Naive B cell (primary cell): ENCODE measurements around the gene RBM44. TPM values are rescaled to one million over a fixed set of nuclear protein-coding genes. Genes with fewer than 3 reads are reported as not detected.
"Not testable (repeated sequence)": the region's sequence is repeated elsewhere in the genome, so short reads cannot be mapped to it uniquely, and the experiment has no call there.

ENCODE experiments used
- ATAC-seq, 2 donors: fragments of 150-1000 bp; cut with Tn5 transposase; 2 replicates each; pipeline ENCODE4 v1.10.0; 2021; ENCODE audit warnings: low read depth in 2 of 2, mild to moderate bottlenecking in 2 of 2, moderate library complexity in 2 of 2
- DNase-seq: peaks from one replicate; pipeline ENCODE4 v3.0.0; 2022
- H3K27ac Mint-ChIP-seq, 6 donors: one replicate each; pipeline ENCODE4 v1.8.0; 2020 to 2022; ENCODE audit warnings: mild to moderate bottlenecking in 6 of 6, mixed read lengths in 6 of 6, moderate library complexity in 5 of 6, inconsistent platforms in 2 of 6
- H3K27me3 Mint-ChIP-seq, 3 donors: one replicate each; pipeline ENCODE4 v1.8.0; 2021 to 2022; ENCODE audit warnings: mixed read lengths in 3 of 3, mild to moderate bottlenecking in 1 of 3
- H3K36me3 Mint-ChIP-seq, 2 donors: one replicate each; pipeline ENCODE4 v1.8.0; 2020 to 2022; ENCODE audit warnings: mixed read lengths in 2 of 2, inconsistent platforms in 1 of 2, mild to moderate bottlenecking in 1 of 2
- H3K4me1 Mint-ChIP-seq, 3 donors: one replicate each; pipeline ENCODE4 v1.8.0; 2020 to 2022; ENCODE audit warnings: mixed read lengths in 3 of 3, inconsistent platforms in 1 of 3, mild to moderate bottlenecking in 1 of 3, moderate library complexity in 1 of 3
- H3K4me3 Mint-ChIP-seq, 8 donors: one replicate each; pipeline ENCODE4 v1.8.0; 2020 to 2022; ENCODE audit warnings: mild to moderate bottlenecking in 8 of 8, mixed read lengths in 8 of 8, moderate library complexity in 8 of 8, inconsistent platforms in 2 of 8
- H3K9me3 Mint-ChIP-seq, 7 donors: one replicate each; pipeline ENCODE4 v1.8.0; 2020 to 2022; ENCODE audit warnings: mixed read lengths in 7 of 7, mild to moderate bottlenecking in 5 of 7, inconsistent platforms in 2 of 7, moderate library complexity in 1 of 7
- polyA plus RNA-seq, 6 donors: library from polyadenylated mRNA; unstranded; fragments of 300-500 nt; fragmentation: Illumina TruSeq; gene quantifications; one replicate each; pipeline ENCODE4 v1.2.3, GENCODE V29; 2021; ENCODE audit warnings: low read depth in 6 of 6

The RBM44 gene
- polyA plus RNA-seq, 6 donors from 2014 or later, result 0.17 to 0.24 TPM; not detected in 4

DNA sequence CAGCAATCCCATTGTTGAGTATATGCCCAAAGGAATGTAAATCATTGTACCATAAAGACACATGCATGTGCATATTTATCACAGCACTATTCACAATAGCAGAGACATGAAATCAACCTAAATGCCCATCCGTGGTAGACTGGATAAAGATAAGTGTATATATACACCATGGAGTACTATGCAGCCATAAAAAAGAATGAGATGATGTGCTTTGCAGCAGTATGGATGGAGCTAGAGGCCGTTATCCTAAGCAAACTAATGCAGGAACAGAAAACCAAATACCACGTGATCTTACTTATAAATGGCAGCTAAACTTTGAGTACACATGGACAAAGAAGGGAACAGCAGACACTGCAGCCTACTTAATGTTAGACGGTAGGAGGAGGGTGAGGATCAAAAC is 42.5 kb downstream of the RBM44 start:
- no peak overlapping the region for H3K4me3 Mint-ChIP-seq
- H3K27me3 Mint-ChIP-seq, result no peaks in the 10 kb centered on the region
- H3K9me3 Mint-ChIP-seq, result peaks cover 0 to 16% (median 9%) of the 10 kb centered on the region in 7 donors
- H3K4me1 Mint-ChIP-seq, result no peaks in the 10 kb centered on the region
- H3K36me3 Mint-ChIP-seq, result no peaks in the 10 kb centered on the region
- no peak for DNase-seq
- no peak for ATAC-seq
- peak overlapping the region in 1 of 6 donors; percentile 23 for H3K27ac Mint-ChIP-seq

DNA sequence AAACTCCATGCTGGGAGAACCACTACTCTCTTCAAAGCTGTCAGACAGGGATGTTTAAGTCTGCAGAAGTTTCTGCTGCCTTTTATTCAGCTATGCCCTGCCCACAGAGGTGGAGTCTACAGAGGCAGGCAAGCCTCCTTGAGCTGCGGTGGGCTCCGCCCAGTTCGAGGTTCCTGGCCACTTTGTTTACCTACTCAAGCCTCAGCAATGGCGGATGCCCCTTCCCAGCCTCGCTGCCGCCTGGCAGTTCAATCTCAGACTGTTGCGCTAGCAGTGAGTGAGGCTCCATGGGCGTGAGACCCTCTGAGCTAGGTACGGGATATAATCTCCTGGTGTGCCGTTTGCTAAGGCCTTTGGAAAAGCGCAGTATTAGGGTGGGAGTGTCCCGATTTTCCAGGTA is 50.4 kb downstream of the RBM44 start:
- peaks cover 0 to 20% (median 8%) of the 10 kb centered on the region in 3 donors for H3K27me3 Mint-ChIP-seq
- DNase-seq, H3K27ac Mint-ChIP-seq, ATAC-seq, H3K4me1 Mint-ChIP-seq: not testable (repeated sequence)
- H3K9me3 Mint-ChIP-seq, result peaks cover 0 to 17% (median 6%) of the 10 kb centered on the region in 7 donors
- peaks cover 8 to 10% of the 10 kb centered on the region in 2 donors for H3K36me3 Mint-ChIP-seq
- H3K4me3 Mint-ChIP-seq, result peak overlapping the region in 1 of 8 donors; percentile 44

DNA sequence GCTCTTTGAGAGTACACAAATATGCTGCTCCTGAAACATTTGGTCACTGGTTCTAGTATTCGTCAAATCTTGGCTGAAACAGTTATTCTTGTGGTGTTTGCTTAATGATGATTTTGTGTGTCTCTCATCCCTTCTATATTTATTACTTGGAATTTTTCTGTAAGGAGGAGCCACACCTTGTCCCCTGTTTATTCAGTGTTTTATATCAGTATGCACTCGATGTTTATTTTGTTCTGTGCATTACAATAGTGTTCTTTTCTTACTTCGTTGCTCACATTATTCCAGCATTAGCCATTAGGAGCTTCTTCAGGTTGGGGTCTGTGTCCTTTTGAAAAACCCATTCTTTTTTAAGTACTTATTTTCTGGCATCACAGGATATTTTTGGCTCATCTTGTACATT is 55.7 kb downstream of the RBM44 start:
- peaks cover 0 to 4% of the 10 kb centered on the region in 2 donors for H3K36me3 Mint-ChIP-seq
- no peak overlapping the region for H3K4me3 Mint-ChIP-seq
- no peaks in the 10 kb centered on the region for H3K4me1 Mint-ChIP-seq
- no peak overlapping the region for H3K27ac Mint-ChIP-seq
- ATAC-seq (no peak), DNase-seq (no peak)
- H3K27me3 Mint-ChIP-seq, result peaks cover 20 to 34% (median 31%) of the 10 kb centered on the region in 3 donors
- H3K9me3 Mint-ChIP-seq, result peaks cover 0 to 2% (median 0%) of the 10 kb centered on the region in 7 donors

DNA sequence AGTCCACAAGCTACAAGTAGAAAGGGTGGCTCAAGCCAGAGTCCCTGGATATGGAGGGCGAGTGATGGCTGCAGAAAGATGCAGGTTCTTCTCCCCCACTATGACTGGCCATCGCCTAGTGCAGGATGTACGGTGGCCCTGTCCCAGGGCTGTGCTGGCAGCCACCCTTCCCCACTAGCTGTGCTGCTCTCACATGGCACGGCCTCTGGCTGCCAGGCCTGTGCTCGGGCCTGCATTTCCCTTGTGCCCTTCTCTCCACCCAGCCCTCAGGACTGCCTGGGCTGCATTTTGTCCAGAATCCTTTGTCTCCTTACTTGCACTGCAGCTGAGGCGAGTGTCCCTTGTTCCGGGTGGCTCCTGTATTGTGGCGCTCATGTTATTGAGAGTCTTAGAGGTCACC is 59.2 kb downstream of the RBM44 start:
- no peaks in the 10 kb centered on the region for H3K9me3 Mint-ChIP-seq
- peaks cover 39 to 50% (median 48%) of the 10 kb centered on the region in 3 donors for H3K27me3 Mint-ChIP-seq
- no peak overlapping the region for H3K4me3 Mint-ChIP-seq
- H3K4me1 Mint-ChIP-seq, result peaks cover 0 to 2% (median 0%) of the 10 kb centered on the region in 3 donors
- no peaks in the 10 kb centered on the region for H3K36me3 Mint-ChIP-seq
- DNase-seq (no peak), ATAC-seq (no peak)
- H3K27ac Mint-ChIP-seq, result no peak overlapping the region

DNA sequence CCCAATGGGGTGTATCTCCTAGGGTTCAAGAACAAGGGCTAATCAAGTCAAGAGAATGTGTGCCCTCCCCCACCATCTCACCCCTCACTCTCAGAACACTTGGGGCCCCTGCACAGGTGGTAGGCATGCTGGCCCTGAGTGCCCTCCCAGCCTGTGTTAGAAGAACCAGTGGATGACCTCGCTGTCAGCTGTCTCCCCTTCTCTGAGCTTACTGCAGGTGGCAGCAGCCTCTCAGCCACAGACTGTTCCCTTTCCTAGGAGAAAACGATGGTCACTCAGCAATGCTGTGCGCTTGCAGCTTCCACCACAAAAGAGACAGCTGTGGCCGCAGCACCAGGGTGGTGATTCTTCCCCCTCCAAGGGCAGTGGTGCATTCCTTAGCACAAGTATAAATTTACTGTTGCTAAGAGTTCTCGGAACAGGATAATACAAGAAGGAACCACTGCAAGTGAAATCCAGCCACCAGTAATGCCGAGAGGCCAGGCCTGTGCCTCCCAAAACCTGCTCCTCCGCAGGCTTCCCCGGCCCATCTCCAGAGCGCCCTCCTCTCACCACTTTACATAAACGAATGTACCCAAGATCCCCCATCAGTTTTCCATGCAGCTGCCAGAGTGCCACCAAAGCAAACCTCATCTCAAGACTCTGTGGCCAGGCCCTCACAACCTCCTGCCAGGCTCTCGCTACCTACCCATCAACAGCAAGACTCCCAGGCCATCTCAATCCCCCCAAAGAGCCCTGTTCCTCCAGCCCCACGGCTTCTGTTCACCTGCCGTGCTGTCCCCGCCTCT is 59.9 kb downstream of the RBM44 start:
- Mint-ChIP-seq H3K27me3 (peaks cover 39 to 55% (median 49%) of the 10 kb centered on the region in 3 donors), H3K27ac (no peak overlapping the region), H3K4me1 (peaks cover 0 to 2% (median 0%) of the 10 kb centered on the region in 3 donors), H3K4me3 (peak overlapping the region in 1 of 8 donors; percentile 60), H3K9me3 (no peaks in the 10 kb centered on the region), H3K36me3 (no peaks in the 10 kb centered on the region)
- ATAC-seq (peak in 1 of 2 donors; percentile 28), DNase-seq (peak; percentile 33)

DNA sequence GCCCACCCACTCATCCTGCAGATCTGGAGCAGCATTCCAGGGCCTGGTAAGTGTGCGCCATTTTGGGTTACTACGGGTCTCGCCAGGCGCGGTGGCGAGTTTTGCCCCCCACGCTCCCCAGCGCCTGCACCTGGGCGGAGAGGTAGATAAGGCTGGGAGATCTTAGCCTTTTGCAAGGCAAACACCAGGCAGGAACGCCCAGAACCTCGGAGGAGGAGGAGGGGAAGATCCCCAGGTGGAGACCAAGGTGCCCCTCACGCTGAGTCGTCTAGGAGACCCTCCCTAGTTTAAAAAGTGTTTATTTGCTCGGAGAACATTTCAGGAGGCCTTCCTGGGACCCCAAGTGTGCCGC is 60.5 kb downstream of the RBM44 start:
- peak overlapping the region in 1 of 8 donors; percentile 70 for H3K4me3 Mint-ChIP-seq

DNA sequence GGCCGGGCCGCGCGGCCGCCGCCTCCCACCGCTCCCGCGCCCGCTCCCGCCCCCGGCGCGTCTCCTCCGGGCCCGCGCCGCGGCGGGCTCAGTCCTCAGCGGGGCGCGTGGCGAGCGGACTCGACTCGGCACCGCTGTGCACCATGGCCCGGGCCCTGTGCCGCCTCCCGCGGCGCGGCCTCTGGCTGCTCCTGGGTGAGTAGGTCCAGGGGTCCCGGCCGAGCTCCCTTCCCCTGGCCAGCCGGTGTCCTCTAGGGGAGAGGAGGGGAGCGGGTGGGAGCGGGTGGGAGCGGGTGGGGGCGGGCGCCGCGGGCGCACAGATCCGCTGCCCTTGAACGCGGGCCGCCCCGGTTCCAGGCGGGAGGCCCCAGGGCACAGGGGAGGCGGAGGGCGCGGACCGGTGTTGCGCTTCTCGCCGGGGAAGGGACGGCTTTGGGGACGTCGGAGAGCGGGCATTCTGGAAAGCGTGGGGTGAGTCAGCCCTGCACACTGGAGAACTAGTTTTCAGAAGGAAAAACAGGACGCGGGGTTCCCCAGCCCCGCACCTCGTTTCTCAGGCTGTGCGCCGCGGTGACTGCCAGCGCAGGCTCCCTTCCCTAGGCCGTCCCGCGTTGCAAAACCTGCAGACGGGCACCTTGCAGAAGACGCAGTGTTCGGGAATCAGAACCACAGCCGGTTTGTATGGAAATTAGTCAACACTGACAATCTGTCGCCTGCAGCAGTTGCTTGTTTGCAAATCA is 61.1 kb downstream of the RBM44 start, which contains the start of gene RAMP1:
RAMP1 (plus strand) TSS at position 91 of the 740 bp plus-strand sequence; CDS start at position 144, 53 bp downstream.
- Mint-ChIP-seq H3K9me3 (no peaks in the 10 kb centered on the region), H3K36me3 (no peaks in the 10 kb centered on the region), H3K27ac (no peak within 1 kb of the TSS), H3K27me3 (peaks cover 39 to 61% (median 55%) of the 10 kb centered on the region in 3 donors), H3K4me1 (peaks cover 0 to 2% (median 0%) of the 10 kb centered on the region in 3 donors), H3K4me3 (peak within 1 kb of the TSS in 3 of 8 donors; percentile 30 to 70 (median 60))
- DNase-seq, result no peak
- ATAC-seq, result no peak

More for the DNA sequence above, 60.5 kb downstream of the RBM44 start:
- ATAC-seq, result no peak
- peaks cover 0 to 2% (median 0%) of the 10 kb centered on the region in 3 donors for H3K4me1 Mint-ChIP-seq
- no peaks in the 10 kb centered on the region for H3K36me3 Mint-ChIP-seq
- no peak for DNase-seq
- peaks cover 39 to 55% (median 49%) of the 10 kb centered on the region in 3 donors for H3K27me3 Mint-ChIP-seq
- no peaks in the 10 kb centered on the region for H3K9me3 Mint-ChIP-seq
- no peak overlapping the region for H3K27ac Mint-ChIP-seq

DNA sequence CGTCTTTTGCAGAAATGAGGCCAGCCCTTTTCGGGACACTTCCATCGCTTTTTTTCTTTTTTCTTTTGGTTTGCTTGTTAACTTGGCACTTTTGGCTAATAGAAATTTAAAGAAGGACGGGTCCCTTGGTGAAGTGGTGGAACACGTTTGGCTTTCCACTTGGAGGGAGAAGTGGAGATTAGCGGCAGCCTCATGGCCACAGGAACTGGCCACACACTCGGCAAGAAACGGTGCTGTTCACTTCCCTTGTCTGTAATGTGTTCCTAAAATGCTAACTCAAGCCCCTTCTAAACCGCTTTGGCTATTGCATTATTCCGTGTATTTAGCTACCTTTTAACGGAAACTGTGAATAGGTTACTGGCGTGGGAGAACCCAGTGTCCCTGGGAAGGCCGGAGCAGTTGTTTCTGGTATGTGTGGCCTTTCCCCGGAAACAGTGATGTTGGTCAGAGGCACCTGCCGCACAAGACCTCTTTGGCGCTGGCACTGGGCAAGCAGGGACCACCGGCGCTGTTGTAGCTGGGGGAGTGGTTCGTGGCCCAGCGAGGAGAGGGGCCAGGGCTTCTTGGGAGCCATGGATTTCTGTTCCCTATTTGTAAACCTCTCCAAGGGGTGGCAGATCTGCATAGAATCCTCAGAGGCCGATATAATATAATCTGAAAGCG is 61.8 kb downstream of the RBM44 start:
- H3K4me1 Mint-ChIP-seq, result peaks cover 0 to 2% (median 0%) of the 10 kb centered on the region in 3 donors
- no peak overlapping the region for H3K27ac Mint-ChIP-seq
- ATAC-seq (no peak), DNase-seq (no peak)
- H3K4me3 Mint-ChIP-seq, result peak overlapping the region in 1 of 8 donors; percentile 30
- peaks cover 39 to 65% (median 62%) of the 10 kb centered on the region in 3 donors for H3K27me3 Mint-ChIP-seq
- H3K9me3 Mint-ChIP-seq, result no peaks in the 10 kb centered on the region
- no peaks in the 10 kb centered on the region for H3K36me3 Mint-ChIP-seq

DNA sequence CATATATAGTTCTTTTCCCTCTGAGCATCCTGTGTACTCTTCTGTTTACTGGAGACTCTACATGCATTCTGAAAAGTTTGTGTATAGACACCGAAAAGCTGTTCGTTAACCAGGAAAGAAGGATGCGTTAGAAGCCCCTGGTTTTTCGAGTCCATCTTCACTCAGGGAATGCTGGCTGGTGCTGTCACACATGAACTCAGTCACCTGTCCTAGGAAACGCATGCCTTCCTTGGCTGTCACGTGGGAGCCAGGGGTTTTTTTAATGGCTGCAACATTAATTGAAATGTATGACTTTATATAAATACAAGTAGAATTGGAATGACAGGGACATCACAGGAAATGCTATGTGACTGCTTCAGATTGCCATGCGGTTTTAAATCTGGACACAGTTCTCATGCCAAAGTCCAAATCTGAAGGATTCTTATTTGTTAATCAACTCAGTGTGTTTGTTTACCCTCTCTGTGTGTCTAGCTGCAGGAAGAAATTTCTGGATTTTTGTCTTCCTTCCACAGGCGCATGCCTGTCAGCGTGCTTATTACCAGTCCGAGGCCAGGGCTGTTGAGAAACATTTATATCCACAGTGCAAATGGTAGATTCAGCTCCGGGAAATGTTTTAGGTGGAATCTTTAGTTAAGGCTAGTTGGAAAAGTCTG is 63.4 kb downstream of the RBM44 start:
- H3K27ac Mint-ChIP-seq, result no peak overlapping the region
- DNase-seq (no peak), ATAC-seq (no peak)
- H3K4me1 Mint-ChIP-seq, result peaks cover 0 to 2% (median 0%) of the 10 kb centered on the region in 3 donors
- H3K9me3 Mint-ChIP-seq, result no peaks in the 10 kb centered on the region
- no peak overlapping the region for H3K4me3 Mint-ChIP-seq
- no peaks in the 10 kb centered on the region for H3K36me3 Mint-ChIP-seq
- H3K27me3 Mint-ChIP-seq, result peaks cover 41 to 63% (median 55%) of the 10 kb centered on the region in 3 donors

DNA sequence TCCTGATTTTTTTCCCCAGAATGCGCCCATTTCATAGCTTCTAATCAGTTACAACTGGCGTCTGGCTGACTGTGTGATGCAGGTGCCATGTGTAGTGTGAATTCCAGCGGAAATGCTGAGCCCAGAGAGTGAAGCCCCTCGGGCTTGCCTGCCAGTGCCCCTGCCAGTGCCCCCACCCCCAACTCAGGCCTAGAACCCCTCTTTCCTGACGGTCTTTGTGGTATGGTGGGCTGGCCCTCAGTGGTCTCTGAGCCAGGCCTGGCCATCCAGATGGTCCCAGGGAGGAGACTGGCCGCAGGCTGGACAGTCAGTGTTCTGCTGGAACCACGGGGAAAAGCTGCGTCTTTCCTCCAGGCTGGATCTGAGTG is 63.9 kb downstream of the RBM44 start:
- no peak overlapping the region for H3K4me3 Mint-ChIP-seq
- DNase-seq (no peak), ATAC-seq (no peak)
- peaks cover 37 to 65% (median 51%) of the 10 kb centered on the region in 3 donors for H3K27me3 Mint-ChIP-seq
- no peaks in the 10 kb centered on the region for H3K36me3 Mint-ChIP-seq
- H3K4me1 Mint-ChIP-seq, result peaks cover 0 to 2% (median 0%) of the 10 kb centered on the region in 3 donors
- no peak overlapping the region for H3K27ac Mint-ChIP-seq
- no peaks in the 10 kb centered on the region for H3K9me3 Mint-ChIP-seq

DNA sequence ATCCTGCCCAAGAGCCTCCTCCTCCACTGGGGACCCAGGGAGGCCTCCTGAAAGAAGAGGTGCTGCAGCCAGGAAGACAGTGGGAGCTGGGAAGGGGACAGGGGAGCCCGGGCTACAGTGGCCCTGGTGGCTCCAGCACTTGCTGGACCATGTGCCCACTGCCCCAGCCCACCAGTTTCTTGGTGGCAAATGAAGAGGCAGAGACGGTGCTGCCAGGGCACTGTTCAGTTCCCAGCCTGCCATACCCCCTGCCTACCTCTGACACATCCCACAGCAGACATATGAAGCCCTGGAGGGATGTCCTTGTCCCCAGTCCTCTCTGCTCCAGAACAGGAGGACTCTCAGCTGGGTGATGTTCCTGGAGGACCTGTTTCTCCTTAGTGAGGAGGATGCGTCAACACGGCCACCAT is 64.5 kb downstream of the RBM44 start:
- no peak for ATAC-seq
- no peaks in the 10 kb centered on the region for H3K36me3 Mint-ChIP-seq
- H3K4me1 Mint-ChIP-seq, result peaks cover 0 to 2% (median 0%) of the 10 kb centered on the region in 3 donors
- no peak for DNase-seq
- H3K4me3 Mint-ChIP-seq, result no peak overlapping the region
- peaks cover 34 to 64% (median 45%) of the 10 kb centered on the region in 3 donors for H3K27me3 Mint-ChIP-seq
- H3K27ac Mint-ChIP-seq, result no peak overlapping the region
- H3K9me3 Mint-ChIP-seq, result no peaks in the 10 kb centered on the region

DNA sequence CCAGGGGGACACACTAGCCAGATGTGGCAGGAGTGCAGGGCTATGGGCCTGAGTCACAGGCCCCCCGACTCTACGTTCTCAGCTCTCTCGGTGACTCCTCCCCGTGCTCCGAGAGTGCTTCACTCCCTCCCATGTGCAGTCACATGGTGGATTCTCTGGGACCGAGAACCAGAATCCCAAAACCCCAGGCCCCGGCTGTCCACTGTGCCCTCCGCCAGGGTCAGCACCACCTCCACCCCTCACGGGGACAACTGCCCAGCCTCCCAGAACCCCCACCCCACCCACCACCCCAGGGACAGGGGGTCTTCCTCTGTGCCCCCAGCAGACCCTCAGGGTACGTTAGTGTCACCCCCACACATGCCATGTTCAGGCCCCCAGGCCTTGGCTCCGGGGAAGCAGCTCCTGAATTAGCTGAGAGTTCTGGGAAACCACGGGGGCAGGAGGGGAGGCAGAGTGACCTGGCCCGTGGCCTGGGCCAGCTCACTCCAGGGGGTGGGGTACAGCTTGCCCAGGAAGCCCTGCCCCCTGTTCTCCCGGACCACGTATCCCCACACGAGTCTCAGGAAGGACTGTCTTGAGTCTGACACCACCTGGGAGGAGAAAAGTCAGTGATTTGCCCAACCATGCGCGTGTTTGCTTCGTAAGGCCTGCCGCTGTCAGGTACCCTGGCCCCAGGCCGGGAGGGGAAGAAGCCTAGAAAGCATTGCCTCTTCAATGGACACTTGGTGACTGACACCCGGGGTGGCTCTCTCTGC is 65.3 kb downstream of the RBM44 start:
- no peaks in the 10 kb centered on the region for H3K9me3 Mint-ChIP-seq
- H3K27me3 Mint-ChIP-seq, result peaks cover 27 to 64% (median 45%) of the 10 kb centered on the region in 3 donors
- no peak overlapping the region for H3K27ac Mint-ChIP-seq
- H3K4me1 Mint-ChIP-seq, result peaks cover under 1 to 6% (median 5%) of the 10 kb centered on the region in 3 donors
- DNase-seq, result no peak
- no peak overlapping the region for H3K4me3 Mint-ChIP-seq
- no peaks in the 10 kb centered on the region for H3K36me3 Mint-ChIP-seq
- no peak for ATAC-seq
